ENCODE results near the gene TCIRG1. TPM values are rescaled to one million over a fixed set of nuclear protein-coding genes. Genes with fewer than 3 reads are reported as not detected.

TCIRG1 gene
- total and polyA plus RNA-seq, 2 of the 13 experiments (the other 11 are each of a cell fraction or from before 2014, with no cell fraction given), result 48.0 to 69.6 TPM

DNA sequence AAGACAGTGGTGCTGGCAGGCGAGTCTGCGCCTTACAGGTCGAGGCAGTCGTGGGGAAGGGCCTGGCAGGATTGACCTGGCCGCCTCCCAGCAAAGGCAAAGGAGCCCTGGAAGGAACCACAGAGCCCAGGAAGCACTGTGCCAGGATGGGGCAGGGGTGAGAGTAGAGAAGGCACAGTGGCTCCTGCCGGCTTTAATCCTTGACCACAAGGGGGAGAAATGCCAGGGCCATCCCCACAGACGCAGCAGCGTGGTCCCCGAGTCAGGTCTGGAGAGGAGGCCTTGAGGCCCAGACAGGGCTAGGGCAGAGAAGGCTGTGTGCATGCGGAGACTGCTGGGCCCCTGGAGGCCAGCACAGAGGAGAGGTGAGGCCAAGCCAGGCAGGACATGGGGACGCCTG is 18.2 kb upstream of the TCIRG1 start (continued):
- TF ChIP-seq KAT8 (CRISPR knock-in tag; IDR thresholded peaks at IDR 0.05) (0 out of 2 replicates have a peak, but pooled peaks have one; percentile 33), NFIB (CRISPR knock-in tag; IDR thresholded peaks at IDR 0.05; ENCODE audit: borderline replicate concordance) (no peak), ZMYM3 (CRISPR knock-in tag; IDR thresholded peaks at IDR 0.05) (peak; percentile 41; the same call in 1 of the 2 replicates), ZNF777 (CRISPR knock-in tag; IDR thresholded peaks at IDR 0.05) (peak; percentile 42; the same call in 1 of the 2 replicates), MBD4 (IDR thresholded peaks at IDR 0.05; ENCODE audit: borderline replicate concordance, low read length) (no peak), MEIS2 (CRISPR knock-in tag; IDR thresholded peaks at IDR 0.05) (0 out of 2 replicates have a peak, but pooled peaks have one; percentile 38), MYC (CRISPR knock-in tag; IDR thresholded peaks at IDR 0.05; ENCODE audit: borderline replicate concordance) (peak; percentile 79; the same call in 1 of the 2 replicates), PAF1 (CRISPR knock-in tag; IDR thresholded peaks at IDR 0.05) (no peak), ATAD3A (CRISPR knock-in tag; IDR thresholded peaks at IDR 0.05) (no peak), MYNN (CRISPR knock-in tag; IDR thresholded peaks at IDR 0.05; ENCODE audit: low read depth) (no peak), ZNF367 (CRISPR knock-in tag; IDR thresholded peaks at IDR 0.05; ENCODE audit: borderline replicate concordance) (no peak), XRCC5 (optimal IDR thresholded peaks at IDR 0.05; ENCODE audit: low read length) (peak; percentile 73), ZNF557 (CRISPR knock-in tag; IDR thresholded peaks at IDR 0.05) (0 out of 2 replicates have a peak, but pooled peaks have one; percentile 9)
- TF ChIP-seq, protein P1, sequence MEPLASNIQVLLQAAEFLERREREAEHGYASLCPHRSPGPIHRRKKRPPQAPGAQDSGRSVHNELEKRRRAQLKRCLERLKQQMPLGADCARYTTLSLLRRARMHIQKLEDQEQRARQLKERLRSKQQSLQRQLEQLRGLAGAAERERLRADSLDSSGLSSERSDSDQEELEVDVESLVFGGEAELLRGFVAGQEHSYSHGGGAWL (CRISPR knock-in tag; IDR thresholded peaks at IDR 0.05), result peak; percentile 48; the same call in 1 of the 2 replicates
- TF ChIP-seq, protein P2, sequence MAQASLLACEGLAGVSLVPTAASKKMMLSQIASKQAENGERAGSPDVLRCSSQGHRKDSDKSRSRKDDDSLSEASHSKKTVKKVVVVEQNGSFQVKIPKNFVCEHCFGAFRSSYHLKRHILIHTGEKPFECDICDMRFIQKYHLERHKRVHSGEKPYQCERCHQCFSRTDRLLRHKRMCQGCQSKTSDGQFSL (CRISPR knock-in tag; IDR thresholded peaks at IDR 0.05), result 0 out of 2 replicates have a peak, but pooled peaks have one; percentile 36
- TF ChIP-seq, protein P3, sequence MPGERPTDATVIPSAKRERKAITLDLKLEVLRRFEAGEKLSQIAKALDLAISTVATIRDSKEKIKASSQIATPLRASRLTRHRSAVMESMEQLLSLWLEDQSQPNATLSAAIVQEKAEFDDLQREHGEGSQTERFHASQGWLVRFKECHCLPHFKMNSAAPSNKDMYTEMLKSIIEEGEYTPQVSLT (CRISPR knock-in tag; IDR thresholded peaks at IDR 0.05; ENCODE audit: borderline replicate concordance, low read depth), result no peak

Data from HepG2 (cell line).